ENCODE data around the gene PCBP4.
"Not testable (repeated sequence)": the region's sequence is repeated elsewhere in the genome, so short reads cannot be mapped to it uniquely, and the experiment has no call there.

Gene PCBP4

GRCh38 chr3:51937611-51938450, 29.4 kb downstream of the PCBP4 start:
- ATAC-seq = no peak

DNA sequence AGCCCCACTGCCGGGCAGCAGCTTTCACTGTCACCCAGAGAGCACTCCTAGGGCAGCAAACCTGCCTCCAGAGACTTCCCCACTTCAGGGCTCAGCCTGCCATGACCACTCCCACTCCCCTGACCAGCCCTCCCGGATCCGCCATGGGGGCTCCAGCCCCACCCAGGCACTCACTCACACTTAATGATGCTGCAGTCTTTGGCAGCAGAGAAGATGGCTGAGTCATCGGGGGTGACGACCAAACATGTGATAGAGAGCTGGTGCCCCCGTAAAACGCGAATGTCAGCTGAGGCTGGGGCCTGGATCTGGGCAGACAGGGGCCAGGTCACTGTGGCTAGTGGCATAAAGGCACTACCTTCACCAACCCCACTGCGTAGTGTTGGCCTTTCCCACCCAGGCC, 30.2 kb downstream of the PCBP4 start:
- no peak for ATAC-seq

DNA sequence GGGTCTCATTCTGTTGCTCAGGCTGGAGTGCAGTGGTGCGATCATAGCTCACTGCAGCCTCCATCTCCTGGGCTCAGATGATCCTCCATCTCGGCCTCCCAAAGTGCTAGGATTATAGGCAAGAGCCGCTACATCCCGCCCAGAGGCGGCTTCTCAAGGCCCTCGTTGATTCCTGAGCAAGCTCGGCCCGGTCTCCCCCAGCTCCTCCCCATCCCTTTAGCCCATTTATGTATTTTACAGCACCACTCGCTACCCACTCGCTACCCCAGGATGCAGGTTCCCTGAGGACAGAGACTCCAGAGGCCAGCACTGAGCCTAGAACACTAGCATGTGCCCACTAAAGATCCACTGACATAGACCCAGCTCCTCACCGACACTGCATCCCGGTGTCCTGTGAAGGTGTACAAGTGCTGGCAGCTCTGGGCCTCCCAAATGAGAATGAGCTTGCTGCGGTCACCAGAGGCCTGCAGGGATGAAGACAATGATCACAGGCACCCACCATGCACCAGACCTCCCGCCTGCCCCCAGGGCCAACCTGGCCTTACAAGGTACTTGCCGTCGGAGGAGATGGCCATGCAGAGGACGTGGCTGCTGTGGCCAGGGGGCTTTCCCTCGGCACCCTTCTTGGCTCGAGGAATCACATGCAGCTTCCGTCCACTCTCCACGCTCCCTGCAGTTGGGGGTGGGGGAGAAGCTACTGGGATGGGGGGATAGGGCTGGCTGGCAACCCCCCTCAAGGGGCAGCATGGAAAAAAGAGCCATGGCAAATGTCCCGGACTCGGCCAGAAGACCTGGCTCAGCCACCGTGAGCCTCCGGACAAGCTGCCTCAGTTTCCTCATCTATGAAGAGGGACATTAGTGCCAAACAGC, 31.1 kb downstream of the PCBP4 start:
- ATAC-seq = no peak

GRCh38 chr3:51934991-51935885, 32.0 kb downstream of the PCBP4 start:
- ATAC-seq = no peak

DNA sequence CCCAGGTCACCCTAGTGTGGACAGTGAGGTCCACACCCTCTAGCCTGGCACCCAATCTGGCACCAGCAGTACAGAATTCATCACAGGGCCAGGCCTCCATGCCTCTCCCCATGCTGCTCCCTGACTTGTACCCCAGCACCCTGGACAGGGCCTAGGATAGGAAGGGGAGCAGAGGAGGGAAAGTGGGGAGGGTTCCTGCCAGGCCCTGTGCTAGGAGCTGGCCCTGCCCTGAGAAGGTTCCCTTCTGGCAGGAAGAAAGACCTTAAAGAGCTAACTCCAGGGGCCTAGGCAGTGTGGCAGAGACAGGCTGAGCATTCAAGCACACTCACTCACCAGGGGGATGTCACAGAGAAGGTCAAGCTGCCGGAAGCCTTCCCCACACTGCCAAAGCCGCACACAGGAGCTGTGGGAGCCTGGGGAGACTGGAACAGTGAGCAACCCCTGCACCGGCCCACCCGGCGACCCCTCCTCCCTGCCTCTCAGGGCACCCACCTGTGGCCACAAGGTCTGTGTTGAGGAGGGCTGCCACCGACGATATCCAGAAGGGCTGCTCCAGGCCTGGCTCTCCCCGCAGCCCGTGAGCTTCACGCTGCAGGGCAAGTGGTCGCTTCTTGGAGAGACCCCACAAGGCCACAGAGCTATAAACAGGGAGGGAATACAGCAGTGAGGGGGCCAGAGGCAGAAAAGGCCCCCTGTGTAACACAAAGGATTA, 33.0 kb downstream of the PCBP4 start:
- ATAC-seq = no peak

GRCh38 chr3:51933471-51934138, 33.6 kb downstream of the PCBP4 start:
- peak in 1 of 2 donors; percentile 19 for ATAC-seq

DNA sequence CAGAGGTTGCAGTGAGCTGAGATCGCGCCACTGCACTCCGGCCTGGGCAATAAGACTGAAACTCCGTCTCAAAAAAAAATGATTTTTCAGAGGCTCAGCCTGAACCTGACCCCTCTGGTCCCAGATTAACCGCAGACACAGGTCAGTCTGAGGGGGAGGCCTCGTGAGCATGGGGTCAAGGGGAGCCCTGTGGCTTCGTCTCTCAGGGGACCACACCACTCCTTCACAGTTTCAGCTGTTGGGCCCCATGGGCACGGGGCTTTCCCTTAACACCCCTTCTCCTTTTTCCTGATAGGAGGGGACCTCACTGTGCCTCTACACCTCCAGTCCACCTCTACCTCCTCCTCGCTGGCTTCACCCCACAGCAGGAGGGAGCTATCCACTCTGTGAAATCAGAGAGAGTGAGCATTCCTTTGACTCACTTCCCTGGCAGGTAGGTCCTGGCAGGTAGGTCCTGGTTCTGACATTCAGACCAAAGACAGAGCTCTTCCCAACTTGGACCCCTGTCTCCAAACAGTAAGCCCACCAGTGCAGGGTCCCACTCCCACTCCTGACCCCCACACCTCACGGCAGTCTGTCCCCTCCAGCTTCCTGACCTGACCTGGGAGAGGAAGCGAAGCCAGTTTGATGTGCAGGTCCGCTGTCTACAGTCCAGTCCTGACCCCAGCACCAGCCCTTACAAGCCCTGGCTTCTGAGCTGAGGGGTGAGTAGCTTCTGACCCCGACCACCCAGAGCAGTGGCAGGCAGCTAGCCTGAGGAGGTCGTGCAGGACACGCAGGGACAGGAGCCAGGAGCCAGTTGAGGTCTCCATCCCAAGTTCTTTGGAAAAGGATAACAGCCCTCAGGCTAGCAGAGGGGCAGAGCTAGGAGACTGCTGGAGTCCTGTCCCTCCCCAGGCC, 34.5 kb downstream of the PCBP4 start:
- peak in 1 of 2 donors; percentile 9 for ATAC-seq

GRCh38 chr3:51931756-51932155, 35.5 kb downstream of the PCBP4 start:
- ATAC-seq = no peak

DNA sequence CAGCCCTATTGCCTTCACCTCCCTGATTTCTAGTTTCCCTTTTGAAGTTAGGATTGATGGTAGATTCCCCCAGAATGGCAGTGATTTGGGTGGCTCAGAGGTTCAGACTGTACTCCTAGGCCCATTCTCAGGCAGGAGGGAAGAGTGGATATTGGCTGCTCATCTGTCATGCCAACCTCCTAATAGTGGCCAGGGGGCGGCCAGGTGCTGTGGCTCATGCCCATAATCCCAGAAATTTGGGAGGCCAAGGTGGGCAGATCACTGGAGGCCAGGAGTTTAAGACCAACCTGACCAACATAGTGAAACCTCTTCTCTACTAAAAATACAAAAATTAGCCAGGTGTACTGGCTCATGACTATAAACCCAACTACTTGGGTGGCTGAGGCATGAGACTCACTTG, 36.8 kb downstream of the PCBP4 start:
- ATAC-seq = no peak

DNA sequence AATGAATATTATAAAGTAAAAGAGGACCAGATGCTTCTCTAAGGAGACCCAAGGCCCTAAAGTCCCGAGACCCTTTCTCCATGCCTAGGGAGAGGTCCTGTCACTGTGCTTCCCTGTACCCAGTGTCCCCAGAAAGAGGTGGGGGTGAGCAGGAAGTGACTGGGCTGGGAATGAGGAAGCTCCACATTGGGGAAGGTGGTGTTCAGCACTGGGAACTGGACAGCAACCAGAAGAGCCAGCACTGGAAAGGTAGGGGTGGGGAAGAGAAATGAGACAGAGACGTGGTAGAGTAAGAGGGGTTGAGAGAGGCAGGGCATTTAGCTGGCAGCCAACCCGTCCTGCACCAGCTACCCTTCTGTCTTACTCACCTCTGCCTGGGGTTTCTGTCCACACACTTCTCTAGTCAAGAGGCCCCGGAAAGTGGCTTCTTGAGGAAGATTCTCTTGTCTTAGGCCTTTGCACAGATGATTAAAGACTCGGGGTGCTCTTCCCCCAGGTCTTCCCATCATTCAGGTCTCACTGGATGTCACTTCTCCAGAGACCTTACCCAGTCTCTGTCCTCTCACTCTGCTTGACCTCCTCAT, 37.7 kb downstream of the PCBP4 start:
- no peak for ATAC-seq

GRCh38 chr3:51928981-51929380, 38.3 kb downstream of the PCBP4 start:
- not testable (repeated sequence) for ATAC-seq

DNA sequence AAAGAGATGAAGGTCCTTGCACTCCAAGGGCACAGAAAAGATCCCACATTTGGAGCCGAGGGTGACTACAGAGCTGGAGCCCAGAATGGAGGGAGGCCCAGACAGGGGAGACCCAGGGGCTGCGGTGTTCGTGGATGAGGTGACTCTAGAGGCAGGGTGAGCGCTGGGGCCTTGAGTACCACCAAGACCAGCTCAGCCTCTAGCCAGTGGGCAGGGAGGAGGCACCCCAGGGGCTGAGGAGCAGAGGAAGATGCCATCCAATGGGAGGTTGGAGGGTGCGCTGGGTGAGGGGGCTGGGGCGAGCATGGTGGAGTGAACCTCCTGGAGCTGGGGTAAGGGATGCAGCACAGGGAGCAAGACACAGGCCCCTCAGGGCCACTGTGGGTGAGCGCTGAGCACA, 38.8 kb downstream of the PCBP4 start:
- no peak for ATAC-seq

GRCh38 chr3:51927061-51927977, 39.9 kb downstream of the PCBP4 start:
- ATAC-seq = no peak

DNA sequence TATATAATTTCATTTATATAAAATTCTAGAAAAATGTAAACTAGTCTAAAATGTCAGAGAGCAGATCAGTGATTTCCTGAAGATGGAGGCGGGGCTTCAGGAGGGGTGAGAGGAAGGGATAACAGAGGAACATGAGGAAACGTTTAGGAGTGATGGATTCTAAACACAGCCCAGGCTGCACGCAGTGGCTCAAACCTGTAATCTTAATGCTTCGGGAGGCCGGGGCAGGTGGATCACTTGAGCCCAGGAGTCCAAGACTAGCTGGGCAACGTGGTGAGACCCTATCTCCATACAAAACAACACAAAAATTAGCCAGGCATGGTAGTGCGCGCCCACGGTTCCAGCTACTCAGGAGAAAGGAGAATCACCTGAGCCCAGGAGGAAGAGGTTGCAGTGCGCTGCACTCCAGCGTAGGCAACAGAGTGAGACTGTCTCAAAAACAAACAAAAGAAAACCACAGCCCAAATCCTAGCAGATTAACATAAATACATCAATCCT, 46.1 kb downstream of the PCBP4 start:
- ATAC-seq = no peak

DNA sequence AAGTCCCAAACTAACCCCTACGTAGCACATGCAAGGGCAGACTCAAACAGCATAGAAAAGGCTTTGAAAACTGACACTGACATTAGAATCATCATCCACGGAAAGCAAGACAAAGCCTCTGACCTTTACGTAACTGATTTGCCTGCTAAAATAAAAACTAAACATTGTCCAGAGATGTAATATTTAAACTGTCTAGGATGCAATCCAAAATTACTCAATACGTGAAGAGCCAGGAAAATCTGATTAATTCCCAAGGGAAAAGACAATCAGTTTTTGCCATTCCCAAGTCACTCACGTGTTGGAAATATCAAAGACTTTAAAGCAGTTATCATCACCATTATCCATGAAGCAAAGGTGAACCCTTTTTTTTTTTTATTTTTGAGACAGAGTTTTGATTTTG, 50.8 kb downstream of the PCBP4 start:
- no peak for ATAC-seq

DNA sequence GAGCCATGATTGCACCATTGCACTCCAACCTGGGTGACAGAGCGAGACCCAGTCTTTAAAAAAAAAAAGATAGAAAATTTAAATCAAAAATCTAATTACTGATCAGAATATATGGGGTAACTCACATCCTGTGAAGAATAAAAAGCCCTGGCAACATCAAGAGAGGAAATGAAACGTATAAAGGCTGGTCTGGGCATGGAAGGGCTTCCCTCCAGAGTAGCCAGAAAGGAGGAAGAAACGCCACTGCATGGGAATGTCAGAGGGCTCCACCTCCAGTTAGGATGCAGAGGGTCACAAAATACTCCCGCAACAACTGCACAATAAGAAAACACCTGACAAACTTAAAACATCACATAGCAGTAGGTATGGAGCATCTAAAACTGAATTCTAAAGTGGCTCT, 59.2 kb downstream of the PCBP4 start:
- ATAC-seq = no peak

Data from activated CD4-positive, CD25-positive, alpha-beta regulatory T cell treated with anti-CD3 and anti-CD28 coated beads, Interleukin-2, amount 50 U/mL, for 24 hours (primary cell).